Fibroblast of lung (primary cell): Measurements from ENCODE around the gene NFASC. TPM values are rescaled to one million over a fixed set of nuclear protein-coding genes. Genes with fewer than 3 reads are reported as not detected.

Experiments
- DNase-seq, 2 donors: peaks; one replicate each; pipeline versions ENCODE4 v3.0.0 to v3.0.0-alpha.2; 2010; ENCODE audit warnings: low read depth in 2 of 2
- H2AFZ ChIP-seq: 2 replicates; pipeline ENCODE4 v1.5.1; 2012; ENCODE audit warnings: low read length, control low read depth, inconsistent platforms
- H3K27ac ChIP-seq: 2 replicates; pipeline ENCODE4 v1.5.1; 2011; ENCODE audit warnings: low read length, control low read depth; ENCODE audit not compliant: insufficient read depth
- H3K27me3 ChIP-seq: 2 replicates; pipeline ENCODE4 v1.5.1; 2011; ENCODE audit warnings: mild to moderate bottlenecking, low read length; ENCODE audit not compliant: control insufficient read depth, insufficient read depth
- H3K36me3 ChIP-seq: 2 replicates; pipeline ENCODE4 v1.5.1; 2011; ENCODE audit warnings: low read length; ENCODE audit not compliant: control insufficient read depth, insufficient read depth
- H3K4me1 ChIP-seq: 2 replicates; pipeline ENCODE4 v1.5.1; 2011; ENCODE audit warnings: low read length; ENCODE audit not compliant: control insufficient read depth, insufficient read depth; ENCODE audit errors: extremely low read depth
- H3K4me2 ChIP-seq: 2 replicates; pipeline ENCODE4 v1.5.1; 2011; ENCODE audit warnings: low read length, control low read depth; ENCODE audit not compliant: insufficient read depth; ENCODE audit errors: extremely low read depth
- H3K4me3 ChIP-seq, 4 experiments: fragments of 200-600 bp in 1 of 4; sonication (generic) in 1 of 4; replicated peaks in 1 of 4; 2 replicates each; pipeline ENCODE4 v1.5.1; 2011 to 2016; ENCODE audit warnings: low read length in 4 of 4, low read depth in 3 of 4, mild to moderate bottlenecking in 3 of 4, control low read depth in 2 of 4, inconsistent platforms in 1 of 4, mixed read lengths in 1 of 4; ENCODE audit not compliant: insufficient read depth in 1 of 4; ENCODE audit errors: control extremely low read depth in 1 of 4
- H3K79me2 ChIP-seq: 2 replicates; pipeline ENCODE4 v1.5.1; 2012; ENCODE audit warnings: mild to moderate bottlenecking, low read length, inconsistent platforms; ENCODE audit not compliant: control insufficient read depth, insufficient read depth
- H3K9ac ChIP-seq: 2 replicates; pipeline ENCODE4 v1.5.1; 2011; ENCODE audit warnings: mild to moderate bottlenecking, low read length, control low read depth; ENCODE audit not compliant: insufficient read depth
- H3K9me3 ChIP-seq: 2 replicates; pipeline ENCODE4 v1.5.1; 2012; ENCODE audit warnings: low read depth, low read length; ENCODE audit not compliant: control insufficient read depth, insufficient read depth
- H4K20me1 ChIP-seq: 2 replicates; pipeline ENCODE4 v1.5.1; 2011; ENCODE audit warnings: low read length; ENCODE audit not compliant: control insufficient read depth, insufficient read depth; ENCODE audit errors: extremely low read depth
- EZH2 ChIP-seq: IDR thresholded peaks from 2 replicates; pipeline ENCODE4 v1.5.1; 2012; ENCODE audit warnings: low read length, control low read depth, mild to moderate bottlenecking; ENCODE audit errors: missing control alignments
- polyA plus RNA-seq, 2 donors: library from polyadenylated mRNA; depleted of rRNA in 1 of 2; stranded (reverse) in 1 of 2; unstranded in 1 of 2; fragments of >200 nt; gene quantifications; 2 replicates each; pipeline ENCODE4 v1.2.1, GENCODE V29; 2011 to 2012; ENCODE audit warnings: missing spikeins in 1 of 2
- total RNA-seq: library from RNA; depleted of rRNA; stranded (reverse); fragments of >200 nt; gene quantifications from 2 replicates; pipeline ENCODE4 v1.2.1, GENCODE V29; 2014
- TF ChIP-seq, protein P1 (sequence below), 2 donors: IDR thresholded peaks in 1 of 2; conservative IDR thresholded peaks in 1 of 2; 1 replicate in 1 of 2; 2 replicates in 1 of 2; pipeline ENCODE4 v1.5.1; 2011 to 2012; ENCODE audit warnings: low read length in 2 of 2, control low read depth in 1 of 2, inconsistent platforms in 1 of 2, low read depth in 1 of 2, mild to moderate bottlenecking in 1 of 2

Gene NFASC
- total and polyA plus RNA-seq, 2 donors (not counting 1 experiment from before 2014, with no cell fraction given) = 13.4 to 16.5 TPM

DNA sequence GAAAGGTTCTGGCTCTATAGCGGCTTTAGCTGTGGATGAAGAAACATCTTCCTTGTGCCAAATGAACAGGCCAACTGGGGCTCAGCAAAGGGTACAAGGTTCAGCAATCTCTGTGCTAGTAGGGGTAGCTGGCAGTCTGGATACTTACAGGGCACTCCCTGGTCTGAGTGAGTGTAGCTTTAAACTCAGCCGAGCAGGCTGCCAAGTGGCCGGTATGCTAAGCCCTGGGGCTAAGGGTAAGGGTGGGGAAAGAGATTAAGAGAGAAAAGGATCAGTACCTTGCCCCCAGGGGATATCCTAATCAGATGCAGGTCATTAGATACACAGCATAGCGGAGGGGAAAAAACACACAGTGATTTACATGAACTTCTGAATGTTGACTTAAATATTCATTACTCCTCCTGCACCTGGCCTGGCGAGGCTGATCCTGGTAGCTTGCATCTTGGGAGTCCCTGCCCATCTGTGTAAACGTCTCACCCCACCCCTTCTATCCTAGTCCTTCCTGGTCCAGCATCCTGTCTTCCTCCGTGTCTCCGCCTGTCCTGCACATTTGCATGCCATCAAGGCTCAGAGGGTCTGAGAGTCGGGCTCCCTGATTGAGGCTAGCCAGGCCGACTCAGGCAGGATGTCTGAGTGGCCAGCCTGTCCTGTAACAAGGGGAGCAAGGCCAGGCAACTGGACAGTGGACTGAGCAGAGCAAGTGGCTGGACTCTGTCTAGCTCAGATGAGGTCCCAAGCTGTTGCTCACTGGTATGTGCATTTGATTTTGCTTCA, 132.9 kb downstream of the NFASC start:
- Histone ChIP-seq H2AFZ (no peak overlapping the region), H3K4me1 (no peaks in the 10 kb centered on the region)

DNA sequence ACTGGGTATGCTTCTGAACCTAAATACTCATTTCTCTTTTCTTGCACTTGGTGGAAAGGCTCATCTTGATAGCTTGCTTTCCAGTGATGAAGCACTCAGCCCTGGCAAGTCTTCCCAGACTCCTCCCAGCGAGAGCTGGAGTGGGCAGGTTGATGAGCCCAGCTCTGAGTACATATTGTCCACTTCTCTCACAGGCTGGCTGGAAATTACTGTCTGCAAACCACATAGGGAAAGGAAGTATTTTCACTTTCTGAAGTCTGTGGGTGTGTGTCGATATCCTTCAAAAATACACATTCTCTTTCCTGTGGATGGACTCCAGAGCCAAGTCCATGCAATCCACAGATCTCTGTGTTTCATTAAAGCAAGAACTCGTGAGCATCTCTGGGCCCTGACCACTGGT, 133.7 kb downstream of the NFASC start:
- H3K79me2 ChIP-seq = no peaks in the 10 kb centered on the region
- no peaks in the 10 kb centered on the region for H3K36me3 ChIP-seq
- no peak overlapping the region for H3K4me2 ChIP-seq
- no peaks in the 10 kb centered on the region for H3K27me3 ChIP-seq
- no peak for DNase-seq
- H3K27ac ChIP-seq = no peak overlapping the region
- H4K20me1 ChIP-seq = no peaks in the 10 kb centered on the region
- H3K4me3 ChIP-seq = no peak overlapping the region
- no peak overlapping the region for H3K9ac ChIP-seq
- no peak for TF ChIP-seq EZH2
- TF ChIP-seq, protein P1, sequence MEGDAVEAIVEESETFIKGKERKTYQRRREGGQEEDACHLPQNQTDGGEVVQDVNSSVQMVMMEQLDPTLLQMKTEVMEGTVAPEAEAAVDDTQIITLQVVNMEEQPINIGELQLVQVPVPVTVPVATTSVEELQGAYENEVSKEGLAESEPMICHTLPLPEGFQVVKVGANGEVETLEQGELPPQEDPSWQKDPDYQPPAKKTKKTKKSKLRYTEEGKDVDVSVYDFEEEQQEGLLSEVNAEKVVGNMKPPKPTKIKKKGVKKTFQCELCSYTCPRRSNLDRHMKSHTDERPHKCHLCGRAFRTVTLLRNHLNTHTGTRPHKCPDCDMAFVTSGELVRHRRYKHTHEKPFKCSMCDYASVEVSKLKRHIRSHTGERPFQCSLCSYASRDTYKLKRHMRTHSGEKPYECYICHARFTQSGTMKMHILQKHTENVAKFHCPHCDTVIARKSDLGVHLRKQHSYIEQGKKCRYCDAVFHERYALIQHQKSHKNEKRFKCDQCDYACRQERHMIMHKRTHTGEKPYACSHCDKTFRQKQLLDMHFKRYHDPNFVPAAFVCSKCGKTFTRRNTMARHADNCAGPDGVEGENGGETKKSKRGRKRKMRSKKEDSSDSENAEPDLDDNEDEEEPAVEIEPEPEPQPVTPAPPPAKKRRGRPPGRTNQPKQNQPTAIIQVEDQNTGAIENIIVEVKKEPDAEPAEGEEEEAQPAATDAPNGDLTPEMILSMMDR (conservative IDR thresholded peaks at IDR 0.05 in 1 of 2, IDR thresholded peaks at IDR 0.05 in 1 of 2; ENCODE audit: low read depth in 1 of 2, low read length in 2 of 2) = no peak
- H3K4me1 ChIP-seq = no peaks in the 10 kb centered on the region
- H3K9me3 ChIP-seq = no peaks in the 10 kb centered on the region
- H2AFZ ChIP-seq = no peak overlapping the region

More for the DNA sequence above, 132.9 kb downstream of the NFASC start:
- Histone ChIP-seq H3K9ac (no peak overlapping the region), H3K27ac (no peak overlapping the region), H3K27me3 (no peaks in the 10 kb centered on the region), H3K36me3 (no peaks in the 10 kb centered on the region), H3K4me3 (no peak overlapping the region), H3K79me2 (no peaks in the 10 kb centered on the region), H3K4me2 (no peak overlapping the region), H4K20me1 (no peaks in the 10 kb centered on the region), H3K9me3 (no peaks in the 10 kb centered on the region)
- DNase-seq = no peak
- TF ChIP-seq, protein P1 (conservative IDR thresholded peaks at IDR 0.05 in 1 of 2, IDR thresholded peaks at IDR 0.05 in 1 of 2; ENCODE audit: low read depth in 1 of 2, low read length in 2 of 2) = no peak
- no peak for TF ChIP-seq EZH2

- Histone ChIP-seq H3K27me3 (no peaks in the 10 kb centered on the region), H4K20me1 (no peaks in the 10 kb centered on the region), H3K4me3 (no peak overlapping the region), H3K9ac (no peak overlapping the region), H3K4me1 (no peaks in the 10 kb centered on the region), H3K79me2 (no peaks in the 10 kb centered on the region), H2AFZ (no peak overlapping the region), H3K36me3 (no peaks in the 10 kb centered on the region), H3K9me3 (no peaks in the 10 kb centered on the region), H3K27ac (no peak overlapping the region), H3K4me2 (no peak overlapping the region)
- DNase-seq = no peak
- TF ChIP-seq EZH2 = no peak
- TF ChIP-seq, protein P1 (conservative IDR thresholded peaks at IDR 0.05 in 1 of 2, IDR thresholded peaks at IDR 0.05 in 1 of 2; ENCODE audit: low read depth in 1 of 2, low read length in 2 of 2) = no peak
Observed at GRCh38 chr1:205008896-205009295, 138.2 kb downstream of the NFASC start.
